NCI-H2196 treated with DMSO at 0.1 percent for 48 hours (cell line): ENCODE data around the gene ACSL3.

Experiments used
- DNase-seq: peaks from one replicate; lab custom pipeline; 2025; ENCODE audit not compliant: unreplicated experiment; lab: John Stamatoyannopoulos, UW

Gene ACSL3

DNA sequence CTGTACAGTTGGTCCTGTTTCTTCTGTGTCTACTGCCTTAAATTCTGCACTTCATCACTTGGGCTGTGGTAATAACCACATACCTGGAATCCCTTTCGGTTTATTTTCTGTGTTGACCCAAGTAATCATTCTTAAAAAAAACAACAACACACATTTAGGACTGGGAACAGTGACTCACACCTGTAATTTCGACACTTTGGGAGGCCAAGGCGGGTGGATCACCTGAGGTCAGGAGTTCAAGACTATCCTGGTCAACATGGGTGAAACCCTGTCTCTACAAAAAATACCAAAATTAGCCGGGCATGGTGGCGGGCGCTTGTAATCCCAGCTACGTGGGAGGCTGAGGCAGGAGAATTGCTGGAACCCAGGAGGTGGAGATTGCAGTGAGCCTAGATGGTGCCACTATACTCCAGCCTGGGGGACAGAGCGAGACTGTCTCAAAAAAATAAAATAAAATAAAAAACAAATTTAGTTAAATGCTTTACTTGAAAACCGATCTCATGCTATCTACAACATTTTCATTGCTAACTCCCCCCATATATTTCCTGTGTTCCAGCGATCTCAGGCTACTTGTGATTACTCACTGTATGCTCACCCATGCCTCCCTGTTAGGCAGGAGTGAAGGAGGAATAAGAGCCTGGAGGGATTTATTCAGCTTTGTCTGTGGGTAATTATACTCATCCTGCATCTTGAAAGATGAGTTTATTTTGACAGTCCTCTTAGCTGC lies 18.2 kb downstream of the ACSL3 start:
- DNase-seq = no peak

DNA sequence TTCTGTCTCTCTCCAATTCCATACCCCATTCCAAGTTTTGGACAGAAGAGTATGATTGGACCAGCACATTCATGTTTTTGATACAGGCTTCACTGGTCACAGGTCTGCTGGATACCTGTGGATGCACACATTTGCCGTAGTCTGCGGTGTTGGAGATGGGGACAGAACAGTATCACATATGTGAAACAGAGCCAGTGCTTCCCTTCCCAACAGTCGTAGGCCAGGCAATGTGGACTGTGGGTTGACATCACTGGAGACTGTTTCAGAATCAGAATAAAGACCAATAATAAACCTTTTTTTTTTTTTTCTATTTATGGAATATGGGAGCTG lies 18.7 kb downstream of the ACSL3 start:
- no peak for DNase-seq

DNA sequence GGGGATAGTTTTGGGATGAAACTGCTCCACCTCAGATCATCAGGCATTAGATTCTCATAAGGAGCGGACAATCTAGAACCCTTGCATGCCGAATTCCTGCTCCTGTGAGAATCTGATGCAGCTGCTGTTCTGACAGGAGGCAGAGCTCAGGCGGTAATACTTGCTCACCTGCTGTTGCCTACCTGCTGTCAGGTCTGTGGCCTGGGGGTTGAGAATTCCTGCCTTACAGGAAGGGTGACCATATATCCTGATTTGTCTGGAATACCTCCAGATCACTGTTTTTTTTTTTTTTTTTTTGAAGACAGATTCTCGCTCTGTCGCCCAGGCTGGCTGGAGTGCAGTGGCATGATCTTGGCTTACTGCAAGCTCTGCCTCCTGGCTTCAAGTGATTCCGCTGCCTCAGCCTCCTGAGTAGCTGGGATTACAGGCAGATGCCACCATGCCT lies 21.7 kb downstream of the ACSL3 start:
- DNase-seq = no peak

DNA sequence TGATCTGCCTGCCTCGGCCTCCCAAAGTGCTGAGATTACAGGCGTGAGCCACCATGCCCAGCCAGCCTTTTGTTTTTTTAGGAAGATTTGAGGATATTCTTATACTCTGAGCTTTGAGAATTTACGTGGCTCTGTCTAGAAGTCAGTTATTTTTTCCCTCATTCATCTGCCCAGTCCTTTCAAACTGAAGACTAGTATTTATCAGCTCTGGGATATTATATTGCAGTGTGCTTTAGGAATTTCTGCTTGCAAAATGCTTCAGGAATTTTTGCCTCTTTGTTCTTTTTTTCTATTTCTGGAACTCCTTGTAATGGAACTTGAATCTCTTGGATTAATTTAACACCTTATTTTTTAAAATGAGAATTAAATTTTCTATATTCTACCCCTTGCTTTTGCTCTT lies 22.6 kb downstream of the ACSL3 start:
- DNase-seq = no peak

DNA sequence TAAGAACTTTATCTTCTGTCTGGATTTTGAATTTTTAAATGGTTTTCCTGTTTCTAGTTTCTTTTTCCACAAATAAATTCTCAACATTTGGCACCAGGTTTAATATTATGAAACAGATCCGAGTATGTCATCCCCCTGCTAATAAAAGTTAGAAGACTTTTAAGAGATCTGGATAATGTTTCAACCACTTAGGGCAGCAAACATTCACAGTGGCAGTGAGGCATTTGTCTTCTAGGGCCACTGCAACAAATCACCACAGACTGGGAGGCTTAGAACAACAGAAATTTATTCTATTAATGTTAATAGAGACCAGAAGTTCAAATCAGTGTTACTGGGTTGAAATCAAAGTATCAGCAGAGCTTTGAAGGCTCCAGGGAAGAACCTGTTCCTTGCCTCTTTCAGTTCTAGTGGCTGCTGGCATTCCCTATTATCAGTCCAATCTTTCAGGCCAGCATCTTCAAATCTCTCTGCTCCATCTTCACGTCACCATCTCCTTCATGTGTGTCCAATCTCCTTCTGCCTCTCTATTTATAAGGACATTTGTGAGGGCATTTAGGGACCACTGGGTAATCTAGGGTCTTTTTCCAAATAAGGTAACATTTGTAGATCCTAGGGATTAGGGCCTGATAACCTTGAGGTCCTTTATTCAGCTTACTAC lies 23.4 kb downstream of the ACSL3 start:
- DNase-seq = no peak

DNA sequence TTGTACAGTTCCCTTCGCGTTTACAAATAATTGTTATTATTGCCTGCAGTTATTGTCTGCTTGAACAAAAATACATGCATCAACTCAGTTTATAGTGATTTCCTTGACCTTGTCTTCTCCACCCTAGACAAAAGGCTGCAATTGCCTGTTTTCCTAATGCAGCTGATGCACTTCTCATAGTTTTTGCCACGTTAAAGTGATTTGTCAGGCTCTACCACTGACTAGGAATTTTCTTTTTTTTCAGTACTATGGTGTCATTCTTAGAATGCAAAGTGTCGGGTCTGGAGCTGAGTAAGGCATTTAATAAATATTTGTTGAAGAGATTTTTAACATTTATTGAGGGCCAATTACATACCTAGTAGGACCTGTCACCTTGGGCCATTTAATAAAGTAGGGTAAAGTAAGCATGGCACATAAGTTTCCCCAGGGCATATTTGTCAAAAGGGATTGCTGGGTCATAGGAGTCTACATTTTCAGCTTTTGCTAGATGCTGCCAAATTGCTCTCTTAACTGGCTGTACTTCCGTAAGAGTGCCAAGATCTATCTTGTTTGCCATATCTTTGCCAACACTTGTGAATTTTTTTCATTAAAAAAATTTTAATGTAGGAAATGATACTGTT lies 24.1 kb downstream of the ACSL3 start:
- DNase-seq = peak; percentile 21

DNA sequence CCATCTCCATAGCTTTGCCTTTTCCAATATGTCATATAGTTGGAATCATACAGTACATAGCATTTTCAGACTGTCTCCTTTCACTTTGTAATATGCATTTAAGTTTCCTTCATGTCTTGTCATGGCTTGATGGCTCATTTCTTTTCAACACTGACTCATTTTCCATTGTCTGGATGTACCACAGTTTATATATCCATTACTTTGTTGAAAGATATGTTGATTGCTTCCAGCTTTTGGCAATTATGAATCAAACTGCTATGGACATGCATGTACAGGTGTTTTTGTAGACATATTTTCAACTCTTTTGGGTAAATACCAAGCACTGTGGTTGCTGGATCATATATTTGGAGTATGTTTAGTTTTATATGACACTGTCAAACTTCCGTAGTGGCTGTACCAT lies 26.3 kb downstream of the ACSL3 start:
- no peak for DNase-seq

DNA sequence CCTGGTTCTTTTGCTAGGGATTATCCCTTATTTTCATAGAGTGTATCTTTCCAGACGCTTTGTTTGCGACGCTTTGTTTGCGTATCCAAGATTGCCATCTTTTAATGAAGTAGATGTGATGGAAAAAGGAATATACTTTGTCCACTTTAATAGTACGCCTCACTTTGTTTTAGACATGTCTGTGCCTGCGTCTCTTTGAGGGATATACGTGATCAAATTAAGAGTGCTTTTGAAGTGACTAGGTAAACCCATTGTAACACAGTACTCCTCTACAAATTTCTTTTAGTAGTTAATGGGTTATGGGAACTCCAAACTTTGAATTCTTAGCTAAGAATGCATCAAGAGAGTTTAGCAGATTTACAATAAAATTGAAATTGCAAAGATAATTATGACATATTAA lies 27.9 kb downstream of the ACSL3 start:
- DNase-seq = no peak

DNA sequence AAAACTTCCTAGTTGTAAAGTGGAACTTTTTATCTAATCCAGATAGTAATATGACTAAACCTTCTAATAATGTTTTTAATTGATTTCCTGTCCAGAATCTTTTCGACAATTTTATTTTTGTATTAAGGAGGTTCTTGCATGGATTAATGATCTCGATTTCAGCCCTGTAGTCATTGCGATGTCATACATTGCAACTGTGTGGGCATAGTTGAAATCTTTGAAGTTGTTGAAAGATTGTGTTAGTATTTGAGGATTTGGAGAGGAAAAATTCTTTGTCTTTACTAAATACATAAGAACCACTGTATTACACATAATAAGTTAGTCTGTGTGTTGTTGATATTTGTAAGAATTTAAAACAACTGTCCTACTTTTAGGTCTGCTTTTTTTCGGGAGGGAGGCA lies 31.1 kb downstream of the ACSL3 start:
- no peak for DNase-seq

DNA sequence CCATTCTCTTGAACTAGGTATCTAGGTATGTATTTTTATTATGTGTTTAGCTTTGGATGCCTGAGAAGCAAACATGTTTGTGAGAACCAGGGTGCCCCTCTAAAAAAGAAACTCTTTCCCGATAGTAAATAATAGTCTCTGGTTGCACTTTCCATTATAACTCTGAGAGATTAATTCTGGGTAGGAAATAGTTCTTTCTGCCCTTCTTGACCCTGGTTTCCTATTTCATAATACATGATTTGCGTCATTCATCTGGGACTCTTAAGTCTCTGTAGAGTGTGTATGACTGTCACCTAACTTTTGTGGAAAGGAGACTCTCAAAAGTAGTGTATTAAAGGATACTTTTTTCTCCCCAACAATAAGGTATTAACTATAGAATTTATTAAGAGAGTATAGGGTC lies 31.5 kb downstream of the ACSL3 start:
- no peak for DNase-seq

DNA sequence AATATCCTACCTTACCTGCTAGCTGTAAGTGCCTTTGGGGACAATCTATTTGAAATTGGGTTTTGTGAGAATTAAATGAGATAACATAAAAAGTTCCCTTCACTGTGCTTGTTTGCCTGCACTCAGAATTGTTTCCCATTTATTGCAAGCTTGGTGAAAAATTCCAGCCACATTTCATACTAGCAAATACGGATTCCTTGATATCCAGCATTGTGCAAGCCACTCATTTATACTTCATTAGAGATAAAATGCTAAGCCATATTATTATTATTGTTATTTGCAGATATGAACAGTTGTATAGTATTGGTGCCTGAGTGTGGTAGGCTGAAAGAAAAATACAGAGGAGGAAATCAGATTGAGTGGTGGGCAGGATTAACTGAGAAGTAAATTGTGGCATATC lies 31.9 kb downstream of the ACSL3 start:
- DNase-seq = no peak

DNA sequence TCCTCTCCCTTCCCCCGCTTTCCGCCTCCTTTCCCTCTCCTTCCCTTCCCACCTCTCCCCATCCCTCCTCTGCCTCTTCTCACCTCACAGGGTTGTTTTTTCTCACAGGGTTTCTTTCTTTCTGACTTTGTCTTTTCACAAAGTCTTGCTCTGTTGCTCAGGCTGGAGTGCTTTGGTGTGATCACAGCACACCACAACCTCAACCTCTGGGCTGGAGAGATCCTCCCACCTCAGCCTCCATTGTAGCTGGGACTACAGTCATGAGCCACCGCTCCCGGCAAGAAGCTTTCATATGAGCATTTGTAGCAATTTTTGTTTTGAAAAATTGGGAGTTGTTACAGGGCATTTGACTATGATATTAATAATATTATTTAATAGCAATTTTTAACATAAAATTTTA lies 32.9 kb downstream of the ACSL3 start:
- DNase-seq = no peak

DNA sequence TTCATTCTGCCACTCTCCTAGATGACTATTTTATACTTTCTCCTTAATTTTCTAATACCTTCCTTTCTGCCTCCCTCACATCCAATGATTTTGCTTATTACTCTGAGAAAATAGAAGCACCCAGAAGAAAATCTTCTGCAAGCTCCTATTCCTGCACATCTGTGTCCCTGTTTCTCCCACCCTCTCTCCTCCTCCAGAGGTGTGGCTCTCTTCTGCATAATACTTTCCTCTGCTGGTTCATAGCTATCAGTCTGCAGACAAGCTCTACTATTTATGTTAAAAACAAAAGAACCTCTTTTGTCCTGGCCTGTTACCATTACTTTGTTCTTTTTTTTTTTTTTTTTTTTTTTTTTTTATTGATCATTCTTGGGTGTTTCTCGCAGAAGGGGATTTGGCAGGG lies 34.3 kb downstream of the ACSL3 start:
- DNase-seq = no peak

DNA sequence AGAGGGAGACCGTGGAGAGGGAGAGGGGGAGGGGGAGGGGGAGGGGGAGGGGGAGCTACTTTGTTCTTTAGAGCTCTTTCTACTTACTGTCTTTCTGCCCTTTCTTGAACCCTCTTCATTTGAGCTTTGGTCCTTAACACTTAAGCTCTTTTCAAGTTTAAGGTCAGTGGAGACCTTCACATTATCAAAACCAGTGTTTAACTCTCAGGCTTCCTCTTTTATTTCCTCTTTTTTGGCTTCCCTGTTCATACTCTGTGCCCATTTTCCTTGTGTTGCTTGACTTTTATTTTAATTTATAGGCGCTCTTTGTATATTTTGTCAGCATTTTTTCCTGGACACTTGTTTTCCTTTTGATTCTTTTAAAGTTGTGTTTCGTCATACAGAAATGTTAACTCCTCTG lies 37.1 kb downstream of the ACSL3 start:
- no peak for DNase-seq

DNA sequence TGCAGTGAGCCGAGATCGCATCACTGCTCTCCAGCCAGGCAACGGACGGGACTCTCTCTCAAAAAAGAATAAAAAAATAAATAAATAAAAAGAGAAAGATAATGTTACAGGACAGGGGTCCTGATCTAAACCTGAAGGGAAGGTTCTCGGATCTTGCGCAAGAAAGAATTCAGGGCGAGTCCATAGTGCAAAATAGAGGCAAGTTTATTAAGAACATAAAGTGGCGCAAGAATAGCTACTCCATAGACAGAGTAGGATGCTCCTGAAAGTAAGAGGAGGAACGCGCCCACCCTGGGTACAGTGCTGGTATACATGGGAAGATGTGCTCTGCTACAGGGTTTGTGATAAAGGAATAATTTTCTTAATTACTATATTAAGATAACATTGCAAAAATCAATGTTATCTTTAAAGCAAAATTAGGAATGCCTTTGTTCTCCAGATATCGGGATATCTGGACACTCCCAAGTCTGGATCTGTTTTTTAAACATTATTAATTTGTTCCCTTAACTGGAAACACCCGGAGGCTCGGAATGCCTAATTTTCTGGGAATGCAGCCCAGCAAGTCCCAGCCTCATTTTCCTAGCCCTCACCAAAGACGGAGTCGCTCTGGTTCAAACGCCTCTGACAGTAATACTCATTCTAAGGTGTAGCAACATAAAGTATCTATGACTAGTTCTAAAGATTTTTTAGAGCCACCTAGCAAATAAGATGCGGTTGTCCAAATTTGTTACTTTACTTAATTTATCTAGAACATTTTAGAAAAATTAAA lies 38.8 kb downstream of the ACSL3 start:
- no peak for DNase-seq

DNA sequence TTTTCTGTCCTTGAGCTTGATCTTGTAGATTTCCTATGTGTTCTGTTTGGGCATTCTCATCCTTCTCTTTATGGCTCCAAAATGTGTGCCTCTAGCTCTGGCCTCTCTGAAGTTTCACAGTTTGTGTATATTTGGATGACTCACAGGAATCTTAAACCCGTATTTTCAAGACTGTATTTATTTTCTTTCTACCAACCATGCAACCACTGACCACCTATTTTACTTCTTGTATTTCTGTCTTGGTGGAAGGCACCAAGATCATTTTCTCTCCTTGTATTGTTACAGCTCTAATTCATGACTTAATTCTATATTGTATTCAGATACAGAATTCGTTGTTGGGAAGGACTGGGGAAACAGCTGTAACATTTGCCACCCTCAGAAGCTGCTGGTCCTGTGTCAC lies 39.5 kb downstream of the ACSL3 start:
- no peak for DNase-seq

DNA sequence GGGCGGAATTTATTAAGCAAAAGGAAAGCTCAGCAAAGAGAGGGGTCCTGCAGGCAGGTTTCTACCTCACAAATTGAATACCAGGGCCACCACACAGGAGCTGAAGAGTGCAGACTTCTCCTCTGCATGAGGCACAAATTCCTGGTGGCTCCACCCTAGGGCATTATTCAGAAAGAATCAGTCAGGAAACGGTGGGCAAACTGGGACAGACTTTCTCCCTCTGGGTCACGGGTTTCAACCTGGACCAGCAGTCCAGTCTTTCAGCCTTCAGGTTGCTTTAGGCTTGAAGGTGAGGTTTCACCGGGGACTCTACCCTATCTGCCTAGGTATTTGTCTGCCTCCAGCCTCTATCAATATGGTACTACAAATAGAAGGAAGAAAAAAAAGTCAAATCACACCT lies 41.8 kb downstream of the ACSL3 start:
- DNase-seq = no peak

DNA sequence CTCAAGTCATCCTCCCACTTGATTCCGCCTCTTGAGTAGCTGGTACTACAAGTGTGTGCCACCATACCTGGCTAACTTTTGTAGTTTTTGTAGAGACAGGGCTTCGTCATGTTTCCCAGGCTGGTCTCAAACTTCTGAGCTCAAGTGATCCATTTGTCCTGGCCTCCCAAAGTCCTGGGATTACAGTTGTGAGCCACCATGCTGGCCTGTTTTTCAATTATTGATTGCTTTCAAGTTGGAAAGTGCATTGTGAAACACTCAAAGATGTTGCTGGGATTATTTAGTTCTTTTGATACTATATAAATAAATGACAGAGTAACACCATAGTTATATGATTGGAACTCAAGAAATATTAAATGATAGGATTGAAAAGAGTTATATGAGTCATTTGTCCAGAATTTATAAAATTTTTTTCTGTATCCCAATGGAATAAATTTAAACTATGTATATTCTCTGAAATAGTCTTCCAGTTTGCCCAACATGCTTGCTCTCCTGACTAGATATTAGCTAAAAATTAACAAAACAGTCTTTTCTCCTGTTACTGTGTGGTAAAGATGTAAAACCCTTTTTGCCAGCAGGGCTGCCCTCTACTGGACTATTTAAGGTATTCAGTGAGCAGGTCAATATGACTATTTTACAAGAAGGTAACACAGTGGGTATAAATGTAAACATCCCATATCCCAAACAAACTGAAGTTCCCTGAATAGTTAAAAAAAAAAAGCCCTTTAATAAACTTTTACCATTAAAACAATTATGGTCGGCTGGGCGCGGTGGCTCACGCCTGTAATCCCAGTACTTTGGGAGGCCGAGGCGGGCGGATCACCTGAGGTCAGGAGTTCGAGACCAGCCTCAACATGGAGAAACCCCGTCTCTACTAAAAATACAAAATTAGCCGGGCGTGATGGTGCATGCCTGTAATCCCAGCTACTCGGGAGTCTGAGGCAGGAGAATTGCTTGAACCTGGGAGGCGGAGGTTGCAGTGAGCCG lies 42.7 kb downstream of the ACSL3 start:
- peak; percentile 57 for DNase-seq

DNA sequence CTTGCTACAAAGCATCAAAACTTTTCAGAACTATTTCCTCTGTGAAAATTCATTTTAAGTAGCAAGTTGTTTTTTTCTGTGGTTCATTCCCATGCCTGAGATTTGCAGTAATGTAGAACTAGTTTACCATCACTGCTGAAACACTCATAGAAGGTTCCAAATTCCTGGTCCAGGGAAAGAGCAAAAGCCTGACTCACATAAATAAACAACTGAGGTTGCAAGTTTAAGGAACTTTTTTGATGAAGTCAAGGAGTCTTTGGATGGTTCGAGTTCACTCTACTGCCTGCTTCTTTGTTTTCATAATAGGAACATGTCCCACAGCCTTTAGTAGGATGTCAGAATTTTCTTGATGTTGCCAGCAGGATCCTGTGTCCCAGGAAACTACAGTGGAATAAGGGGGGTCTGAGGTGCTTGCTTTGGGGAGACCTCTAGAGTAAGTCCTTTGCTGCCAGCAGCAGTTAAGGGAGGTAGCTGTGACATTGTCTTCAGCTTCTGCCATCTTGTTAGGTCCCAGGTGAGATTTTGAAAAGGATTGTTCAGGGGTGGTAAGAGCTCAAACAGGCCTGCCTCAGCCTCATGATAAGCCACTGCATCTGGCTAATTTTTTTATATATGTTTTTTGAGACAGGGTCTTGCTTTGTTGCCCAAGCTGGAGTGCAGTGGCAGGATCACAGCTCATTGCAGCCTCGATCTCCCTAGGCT lies 43.9 kb downstream of the ACSL3 start:
- DNase-seq = no peak

DNA sequence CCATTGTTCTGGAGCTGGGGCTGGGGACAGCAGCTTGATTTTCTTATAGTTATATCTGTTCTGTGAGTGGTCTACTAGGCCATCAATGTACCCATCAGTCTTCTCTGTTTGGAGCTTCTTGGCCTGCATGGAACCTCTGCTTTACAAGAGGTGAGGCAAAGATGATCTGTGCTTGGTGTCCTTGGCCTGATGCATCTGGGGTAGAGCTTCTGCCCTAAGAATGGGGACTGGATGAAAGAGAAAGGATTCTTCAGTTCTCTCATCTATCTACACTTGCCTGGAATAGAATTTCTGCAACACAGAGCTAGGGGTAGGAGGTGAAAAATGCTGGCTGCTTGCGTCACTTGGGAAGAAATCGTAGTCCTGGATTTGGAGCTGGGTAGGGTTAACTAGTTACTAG lies 46.2 kb downstream of the ACSL3 start:
- no peak for DNase-seq
